MM.1S (cell line): ENCODE measurements around the gene MEGF10.

ENCODE experiments used
- EZH2 ChIP-seq: fragments of 300-600 bp; sonication (generic); optimal IDR thresholded peaks from 2 replicates; pipeline ENCODE3; 2017; ENCODE audit warnings: low read depth, mild to moderate bottlenecking, antibody characterized with exemption, low read length, mixed read lengths
- TF ChIP-seq, protein P1 (sequence below): fragments of 300-600 bp; sonication (generic); IDR thresholded peaks from 2 replicates; pipeline ENCODE4 v1.5.1; 2016; ENCODE audit warnings: antibody characterized with exemption, low read length, mixed read lengths

GRCh38 chr5:127338501-127338900 lies 47.9 kb downstream of the MEGF10 start:
- TF ChIP-seq, protein P1, sequence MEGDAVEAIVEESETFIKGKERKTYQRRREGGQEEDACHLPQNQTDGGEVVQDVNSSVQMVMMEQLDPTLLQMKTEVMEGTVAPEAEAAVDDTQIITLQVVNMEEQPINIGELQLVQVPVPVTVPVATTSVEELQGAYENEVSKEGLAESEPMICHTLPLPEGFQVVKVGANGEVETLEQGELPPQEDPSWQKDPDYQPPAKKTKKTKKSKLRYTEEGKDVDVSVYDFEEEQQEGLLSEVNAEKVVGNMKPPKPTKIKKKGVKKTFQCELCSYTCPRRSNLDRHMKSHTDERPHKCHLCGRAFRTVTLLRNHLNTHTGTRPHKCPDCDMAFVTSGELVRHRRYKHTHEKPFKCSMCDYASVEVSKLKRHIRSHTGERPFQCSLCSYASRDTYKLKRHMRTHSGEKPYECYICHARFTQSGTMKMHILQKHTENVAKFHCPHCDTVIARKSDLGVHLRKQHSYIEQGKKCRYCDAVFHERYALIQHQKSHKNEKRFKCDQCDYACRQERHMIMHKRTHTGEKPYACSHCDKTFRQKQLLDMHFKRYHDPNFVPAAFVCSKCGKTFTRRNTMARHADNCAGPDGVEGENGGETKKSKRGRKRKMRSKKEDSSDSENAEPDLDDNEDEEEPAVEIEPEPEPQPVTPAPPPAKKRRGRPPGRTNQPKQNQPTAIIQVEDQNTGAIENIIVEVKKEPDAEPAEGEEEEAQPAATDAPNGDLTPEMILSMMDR, result no peak
- no peak for TF ChIP-seq EZH2
